Sciatic nerve (tissue), 2 donors: ENCODE results near the gene CBLN1. TPM values are rescaled to one million over a fixed set of nuclear protein-coding genes. Genes with fewer than 3 reads are reported as not detected.

Source experiments
- ATAC-seq: fragments of 200-7000 bp; cut with Tn5 transposase; one replicate; pipeline ENCODE4 v1.9.1; 2020; ENCODE audit warnings: mild to moderate bottlenecking, moderate library complexity
- DNase-seq: peaks from one replicate; pipeline ENCODE4 v3.0.0-alpha.2; 2020; ENCODE audit warnings: low spot score
- intact Hi-C: fragments of 100-400 bp; cut with DNase I; formaldehyde crosslinking; loops from one replicate; pipeline ENCODE4 v1.14.2; 2022
- total RNA-seq: library from RNA; stranded (reverse); fragmentation: NEBNext Ultra II Directional; extraction: Animal tissue kit (Norgen Biotek cat#: 25700); gene quantifications from one replicate; pipeline ENCODE4 v1.2.1, GENCODE V29; 2021
- donor health status: DM: no; HTN: no; CAD: no.
- donor health status: DM: no; HTN: no; CAD: no.

CBLN1 gene
- total RNA-seq, 1 donor from 2014 or later: 0.85 TPM

DNA sequence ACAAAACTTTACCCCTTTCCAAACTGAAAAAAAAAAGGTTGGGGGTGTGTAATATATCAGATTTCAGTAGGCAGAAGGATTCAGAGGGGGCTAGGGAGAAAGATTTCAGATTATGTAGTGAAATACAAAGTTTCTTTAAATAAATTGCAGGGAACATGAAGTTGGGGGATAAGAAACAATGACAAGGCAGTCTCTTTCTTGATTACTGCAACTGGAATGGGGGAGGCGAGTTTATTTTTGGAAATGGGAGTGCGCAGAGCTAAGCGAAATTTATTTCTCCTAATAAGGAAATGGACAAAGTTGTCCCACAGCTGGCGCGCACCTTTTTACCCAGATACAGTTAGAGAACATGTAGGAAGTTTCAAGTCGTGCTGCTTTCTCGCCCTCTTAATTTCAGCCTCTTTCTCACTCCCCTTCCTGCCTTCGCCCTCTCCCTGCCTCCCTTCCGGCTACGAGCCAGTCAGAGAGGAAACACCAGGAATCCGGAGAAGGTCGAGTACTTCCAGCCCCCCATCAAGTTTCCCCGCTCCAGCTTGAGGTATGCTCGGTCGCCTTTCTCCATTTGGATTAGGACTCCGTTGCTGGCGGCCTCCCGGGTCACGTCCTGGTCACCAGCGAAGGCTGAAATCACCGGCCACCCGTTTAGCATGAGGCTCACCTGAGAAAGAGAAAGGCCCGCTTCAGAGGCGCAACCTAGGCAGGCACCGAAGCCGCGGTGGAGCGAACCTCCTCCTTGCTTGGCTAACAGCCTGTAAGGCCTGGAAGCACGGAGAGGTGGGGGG lies 2.5 kb downstream of the CBLN1 start:
- no peak for ATAC-seq
- intact Hi-C loops: no loop called here
- no peak for DNase-seq

GRCh38 chr16:49278567-49278827 lies 3.1 kb downstream of the CBLN1 start:
- no peak for DNase-seq
- intact Hi-C loops: no loop called here
- ATAC-seq: no peak

GRCh38 chr16:49277766-49278566 lies 3.7 kb downstream of the CBLN1 start:
- ATAC-seq (no peak), DNase-seq (no peak)
- intact Hi-C loops: no loop called here

DNA sequence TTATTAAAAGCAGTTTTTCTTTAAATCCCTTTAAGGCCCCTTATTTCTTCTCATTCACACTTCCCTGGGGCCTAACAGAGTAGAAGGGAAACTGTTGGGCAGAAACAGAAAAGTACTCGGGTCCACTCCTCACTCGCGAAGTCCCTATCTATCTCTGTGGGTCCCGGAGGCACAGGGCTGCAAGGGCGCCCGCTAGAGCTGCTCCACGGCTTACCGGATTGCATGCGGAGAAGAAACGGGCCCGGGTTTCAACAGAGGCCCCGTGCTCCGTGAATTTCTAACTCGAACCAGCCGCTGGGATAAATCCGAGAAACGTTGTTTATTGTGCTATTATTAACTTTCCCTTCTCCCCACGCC lies 4.3 kb downstream of the CBLN1 start:
- no peak for DNase-seq
- intact Hi-C loops: no loop called here

GRCh38 chr16:49276646-49277385 lies 4.8 kb downstream of the CBLN1 start:
- ATAC-seq: no peak
- DNase-seq: no peak
- intact Hi-C loops: no loop called here

More for the DNA sequence above, 4.3 kb downstream of the CBLN1 start:
- ATAC-seq: no peak

GRCh38 chr16:49275870-49276269 lies 5.8 kb downstream of the CBLN1 start:
- intact Hi-C loops: no loop called here
- ATAC-seq: no peak
- no peak for DNase-seq

DNA sequence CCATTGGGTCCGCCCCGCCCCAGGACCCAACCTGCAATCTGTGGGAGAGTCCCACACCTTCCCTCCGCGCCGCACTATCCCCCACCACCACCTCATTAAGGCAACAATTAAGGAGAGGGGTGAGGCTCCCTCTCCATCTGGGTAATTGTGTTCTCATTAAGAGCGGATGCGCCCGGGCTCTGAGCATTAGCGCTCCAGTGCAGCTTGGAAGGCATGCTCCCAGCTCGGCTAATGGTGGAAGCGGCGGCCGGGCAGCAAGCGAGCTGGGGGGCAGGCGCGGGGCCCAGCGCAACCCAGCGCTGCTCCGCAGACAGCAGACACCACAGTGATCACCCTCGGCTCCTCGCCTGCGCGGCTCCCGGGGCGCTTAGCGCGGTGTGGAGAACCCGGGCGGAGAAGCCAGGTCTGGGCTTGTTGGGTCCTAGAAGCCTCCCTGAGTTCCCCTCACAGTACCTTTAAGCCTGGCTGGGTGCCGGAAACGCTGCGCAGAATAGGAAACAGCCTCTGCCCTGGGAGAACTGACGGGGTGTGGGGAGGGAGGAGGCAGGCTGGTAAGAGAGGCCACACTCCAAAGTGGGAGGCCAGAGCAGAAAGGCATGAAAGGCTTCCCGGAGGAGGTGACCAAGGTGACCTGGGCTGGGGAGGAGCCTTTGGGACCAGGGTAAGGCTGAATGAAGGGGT lies 6.4 kb downstream of the CBLN1 start:
- intact Hi-C loops: no loop called here
- no peak for DNase-seq
- ATAC-seq: no peak

DNA sequence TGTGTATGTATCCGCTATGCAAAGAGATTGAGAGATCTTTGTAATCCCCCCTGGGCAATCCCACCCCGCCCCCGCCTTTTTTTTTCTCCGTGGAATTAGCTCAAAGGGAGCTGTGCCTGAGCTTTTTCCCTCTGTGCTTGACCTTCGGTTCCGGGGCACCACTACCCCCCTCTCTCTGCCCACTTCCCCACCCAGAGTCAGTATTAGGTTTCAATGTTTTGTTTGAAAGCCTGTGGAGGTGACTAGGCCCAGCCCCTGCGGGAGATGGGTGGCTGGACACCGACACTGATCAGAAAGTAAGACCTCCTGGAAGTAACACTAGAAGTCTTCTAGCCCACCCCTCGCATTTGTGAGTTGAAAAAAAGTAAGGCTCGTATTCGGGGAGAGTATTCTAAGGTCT lies 7.0 kb downstream of the CBLN1 start:
- intact Hi-C loops: no loop called here
- DNase-seq: no peak

GRCh38 chr16:49273771-49274170 lies 7.9 kb downstream of the CBLN1 start:
- intact Hi-C loops: no loop called here
- DNase-seq: no peak
- ATAC-seq: no peak

More for the DNA sequence above, 7.0 kb downstream of the CBLN1 start:
- ATAC-seq: no peak

DNA sequence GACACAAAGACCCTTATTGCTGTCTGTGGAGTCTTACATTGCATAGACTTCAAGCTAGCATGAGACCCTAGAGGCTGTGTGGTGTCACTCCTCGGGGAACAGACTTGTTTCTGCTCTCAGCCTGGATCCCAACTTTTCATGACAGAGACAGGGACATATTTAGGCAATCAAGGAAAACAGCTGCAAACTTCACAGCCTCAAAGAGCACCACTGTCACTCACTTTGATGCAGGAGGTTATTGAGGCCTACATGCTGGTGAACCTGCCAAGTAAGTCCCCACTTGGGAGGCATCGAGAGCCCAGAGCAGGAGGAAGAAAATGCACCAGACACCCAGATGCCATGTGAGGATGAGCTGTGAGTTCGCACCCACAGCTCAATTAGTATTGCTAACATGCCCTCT lies 10.3 kb downstream of the CBLN1 start:
- DNase-seq (no peak), ATAC-seq (no peak)
- intact Hi-C loops: no loop called here

- ATAC-seq (no peak), DNase-seq (no peak)
- intact Hi-C loops: no loop called here
Observed at GRCh38 chr16:49269201-49269600, 12.4 kb downstream of the CBLN1 start.

GRCh38 chr16:49268667-49269066 lies 13.0 kb downstream of the CBLN1 start:
- DNase-seq (no peak), ATAC-seq (no peak)
- intact Hi-C loops: no loop called here

- intact Hi-C loops: no loop called here
- ATAC-seq (no peak), DNase-seq (no peak)
Observed at GRCh38 chr16:49262501-49262900, 19.1 kb downstream of the CBLN1 start.

DNA sequence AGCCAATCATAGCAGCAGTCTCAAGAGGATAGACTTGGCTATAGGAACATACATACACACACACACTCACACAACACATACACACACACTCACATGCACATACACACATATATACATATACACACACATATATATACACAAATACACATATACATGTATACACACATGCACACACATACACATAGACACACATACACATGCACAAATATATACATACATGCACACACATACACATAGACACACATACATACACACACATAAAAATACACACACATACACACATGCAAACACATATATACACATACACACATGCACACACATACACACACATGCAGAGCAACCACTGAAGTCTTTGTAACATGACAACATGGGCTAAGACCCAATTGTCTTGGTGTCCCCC lies 19.7 kb downstream of the CBLN1 start:
- ATAC-seq (no peak), DNase-seq (no peak)
- intact Hi-C loops: no loop called here

- no peak for DNase-seq
- intact Hi-C loops: no loop called here
- ATAC-seq: no peak
Observed at GRCh38 chr16:49260956-49261530, 20.6 kb downstream of the CBLN1 start.

GRCh38 chr16:49260253-49260652 lies 21.4 kb downstream of the CBLN1 start:
- intact Hi-C loops: no loop called here
- DNase-seq: no peak

GRCh38 chr16:49259330-49259729 lies 22.3 kb downstream of the CBLN1 start:
- no peak for DNase-seq
- intact Hi-C loops: no loop called here
- ATAC-seq: no peak

More at GRCh38 chr16:49260253-49260652, 21.4 kb downstream of the CBLN1 start:
- no peak for ATAC-seq

DNA sequence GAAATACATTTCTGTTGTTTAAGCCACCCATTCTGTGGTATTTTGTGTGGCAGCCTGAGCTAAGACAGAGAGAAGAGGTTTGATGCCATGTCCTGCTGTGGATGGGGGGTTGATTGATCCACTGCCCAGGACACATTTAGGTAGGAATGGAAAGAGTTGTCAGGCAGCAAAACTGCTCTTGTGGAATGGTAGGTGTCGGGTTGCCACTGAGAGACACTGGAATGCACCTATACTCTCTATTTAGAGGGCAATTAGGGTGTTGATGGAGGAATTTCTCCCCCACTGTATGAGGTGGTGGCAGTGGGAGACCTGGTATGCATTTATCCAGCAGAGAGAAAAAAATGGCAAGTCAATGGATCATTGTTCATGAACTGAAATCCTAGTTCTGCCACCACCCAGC lies 30.9 kb downstream of the CBLN1 start:
- DNase-seq (no peak), ATAC-seq (no peak)
- intact Hi-C loops: no loop called here

DNA sequence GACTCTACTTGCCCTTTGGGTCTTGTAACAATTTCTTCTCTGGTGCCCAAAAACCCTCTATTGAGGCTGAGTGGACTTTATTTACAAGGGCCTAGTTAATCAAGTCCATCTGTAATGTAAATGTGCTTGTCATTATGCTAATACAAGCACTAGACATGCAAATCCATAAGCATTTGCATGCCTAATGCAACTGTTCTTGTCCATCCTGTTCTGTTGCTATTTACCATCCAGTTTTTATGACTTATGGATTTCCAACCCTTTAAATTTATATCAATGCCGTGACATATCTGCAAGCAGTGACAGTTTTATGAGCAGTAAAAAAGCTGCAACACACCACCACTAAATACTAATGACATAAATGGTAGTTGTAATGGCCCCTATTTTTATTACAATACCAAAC lies 33.4 kb downstream of the CBLN1 start:
- no peak for ATAC-seq
- intact Hi-C loops: no loop called here
- no peak for DNase-seq
